CD4-positive, alpha-beta memory T cell (primary cell): ENCODE data around the gene RPS25. TPM values are rescaled to one million over a fixed set of nuclear protein-coding genes. Genes with fewer than 3 reads are reported as not detected.

ENCODE experiments used
- CTCF ChIA-PET: fragments of 350-600 bp; sonication (Branson Sonifier 250); formaldehyde crosslinking; loops from one replicate; lab custom pipeline; 2021; ENCODE audit warnings: inconsistent platforms; ENCODE audit not compliant: partially characterized antibody; lab: Charles Lee
- POLR2A ChIA-PET: fragments of 350-600 bp; sonication (Branson Sonifier 250); formaldehyde crosslinking; loops from one replicate; lab custom pipeline; 2021; ENCODE audit not compliant: partially characterized antibody; lab: Charles Lee
- DNase-seq, 5 donors: peaks; one replicate each; pipeline versions ENCODE4 v3.0.0 to v3.0.0-alpha.2; 2020 to 2022; ENCODE audit warnings: mixed read lengths in 1 of 5
- H3K27ac ChIP-seq: one replicate; pipeline ENCODE4 v1.7.0; 2013; ENCODE audit warnings: low read depth, low read length
- H3K27me3 ChIP-seq: 2 replicates; pipeline ENCODE4 v1.7.0; 2013; ENCODE audit warnings: mild to moderate bottlenecking, low read length, moderate library complexity; ENCODE audit not compliant: insufficient read depth
- H3K36me3 ChIP-seq: 2 replicates; pipeline ENCODE4 v1.7.0; 2013; ENCODE audit warnings: mild to moderate bottlenecking, low read length, moderate library complexity; ENCODE audit not compliant: insufficient read depth
- H3K4me1 ChIP-seq: 2 replicates; pipeline ENCODE4 v1.7.0; 2013; ENCODE audit warnings: mild to moderate bottlenecking, low read length, moderate library complexity; ENCODE audit not compliant: insufficient read depth
- H3K4me3 ChIP-seq, 2 donors: one replicate each; pipeline ENCODE4 v1.7.0; 2013; ENCODE audit warnings: low read length in 2 of 2, mild to moderate bottlenecking in 1 of 2
- H3K9me3 ChIP-seq, 2 donors: one replicate each; pipeline ENCODE4 v1.7.0; 2013; ENCODE audit warnings: low read length in 2 of 2, control low read depth in 1 of 2; ENCODE audit not compliant: control insufficient read depth in 1 of 2
- H3K27ac Mint-ChIP-seq, 7 donors: one replicate each; pipeline ENCODE4 v1.8.0; 2020 to 2021; ENCODE audit warnings: mixed read lengths in 7 of 7, mild to moderate bottlenecking in 6 of 7, inconsistent platforms in 3 of 7, moderate library complexity in 3 of 7
- H3K27me3 Mint-ChIP-seq, 2 donors: one replicate each; pipeline ENCODE4 v1.8.0; 2020 to 2021; ENCODE audit warnings: mixed read lengths in 2 of 2
- H3K36me3 Mint-ChIP-seq, 2 donors: one replicate each; pipeline ENCODE4 v1.8.0; 2020 to 2021; ENCODE audit warnings: mixed read lengths in 2 of 2, inconsistent platforms in 1 of 2, mild to moderate bottlenecking in 1 of 2
- H3K4me1 Mint-ChIP-seq, 4 donors: one replicate each; pipeline ENCODE4 v1.8.0; 2020 to 2021; ENCODE audit warnings: mixed read lengths in 4 of 4, mild to moderate bottlenecking in 1 of 4
- H3K4me3 Mint-ChIP-seq, 8 donors: one replicate each; pipeline ENCODE4 v1.8.0; 2020 to 2021; ENCODE audit warnings: mixed read lengths in 8 of 8, mild to moderate bottlenecking in 7 of 8, moderate library complexity in 6 of 8, inconsistent platforms in 3 of 8
- H3K9me3 Mint-ChIP-seq, 8 donors: one replicate each; pipeline ENCODE4 v1.8.0; 2020 to 2021; ENCODE audit warnings: mixed read lengths in 8 of 8, mild to moderate bottlenecking in 5 of 8, inconsistent platforms in 3 of 8, moderate library complexity in 1 of 8
- intact Hi-C: fragments of 100-400 bp; cut with micrococcal nuclease; formaldehyde crosslinking; loops from one replicate; pipeline ENCODE4 v1.15.1; 2023
- polyA plus RNA-seq, 2 donors: library from polyadenylated mRNA; unstranded; fragments of 300-500 nt; fragmentation: Illumina TruSeq; gene quantifications; one replicate each; pipeline ENCODE4 v1.2.3, GENCODE V29; 2021
- total RNA-seq, 2 experiments: library from RNA; stranded (reverse); gene quantifications; one replicate each; pipeline ENCODE4 v1.2.3, GENCODE V29; 2021

Gene RPS25
- total and polyA plus RNA-seq, 4 experiments from 2014 or later: 2,545 to 5,786 (median 3,691) TPM

- ChIA-PET POLR2A (interaction anchor here (0.8 to 5.3 kb wide), 24 partner anchors 9 to 266 kb away, joined by 3 to 67 read pairs (median 6); partner anchors contain the start of genes C2CD2L, CBL, CENATAC and DDX6), CTCF (interaction anchor here (0.9 to 2.5 kb wide), 12 partner anchors 10 to 265 kb away, joined by 3 to 17 read pairs (median 4); partner anchors contain the start of genes DPAGT1, HINFP, SLC37A4 and VPS11)
- H3K4me1 ChIP-seq: peaks cover 25% of the 10 kb centered on the region
- Mint-ChIP-seq H3K27ac (peak within 1 kb of the TSS; percentile 91 to 98 (median 97)), H3K9me3 (no peaks in the 10 kb centered on the region), H3K27me3 (no peaks in the 10 kb centered on the region), H3K4me3 (peak within 1 kb of the TSS; percentile 92 to 98 (median 97)), H3K36me3 (peaks cover 29 to 49% of the 10 kb centered on the region in 2 donors), H3K4me1 (peaks cover 20 to 52% (median 39%) of the 10 kb centered on the region in 4 donors)
- H3K27me3 ChIP-seq: no peaks in the 10 kb centered on the region
- H3K4me3 ChIP-seq: peak within 1 kb of the TSS; percentile 82 to 87
- H3K27ac ChIP-seq: peak within 1 kb of the TSS; percentile 91
- intact Hi-C loops: loop anchor here (1.0 to 2.0 kb wide), 7 partner anchors 10 to 140 kb away; partner anchors contain the start of genes CENATAC, DPAGT1, RPS25 and SLC37A4
- peak; percentile 98 for DNase-seq
- no peaks in the 10 kb centered on the region for H3K9me3 ChIP-seq
- peaks cover 33% of the 10 kb centered on the region for H3K36me3 ChIP-seq
These were observed 39.0 kb upstream of the RPS25 start, which contains the start of gene HYOU1 for GRCh38 chr11:119057000-119057769. HYOU1 (minus strand) TSS chr11:119057205; CDS start chr11:119056160, 1,045 bp downstream.

DNA sequence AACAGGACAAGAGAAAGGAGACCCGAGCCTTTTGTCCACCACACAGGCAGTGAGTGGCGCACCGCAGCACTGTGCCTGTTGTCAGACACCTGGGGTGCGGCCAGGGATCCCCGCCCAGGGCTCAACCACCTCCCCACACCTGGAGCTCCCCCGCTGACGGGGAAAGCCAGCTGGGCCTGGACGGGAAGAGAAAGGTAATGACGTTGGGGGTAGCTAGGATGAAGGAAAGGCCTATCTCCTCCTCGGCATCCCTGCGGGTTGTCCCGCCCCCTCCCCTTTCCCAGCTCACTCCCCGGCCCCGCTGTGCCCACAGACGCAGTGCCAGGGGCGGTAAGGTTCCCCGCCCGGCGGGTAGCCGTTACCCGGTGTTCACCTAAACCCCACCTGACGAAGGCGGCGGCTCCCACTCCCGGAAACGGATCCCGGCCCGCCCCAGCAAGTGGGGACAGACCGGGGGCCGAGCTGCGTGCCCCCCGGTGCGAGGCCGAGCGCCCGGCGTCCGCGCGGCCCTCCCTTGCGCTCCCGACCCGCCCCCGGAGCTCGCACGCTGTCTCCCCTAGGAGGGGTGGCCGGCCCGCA, 38.4 kb upstream of the RPS25 start:
- ChIA-PET CTCF (interaction anchor here (0.6 to 2.5 kb wide), 11 partner anchors 10 to 140 kb away, joined by 3 to 17 read pairs (median 4); partner anchors contain the start of genes DPAGT1, HINFP, SLC37A4 and VPS11), POLR2A (interaction anchor here (0.7 to 5.3 kb wide), 25 partner anchors 8 to 265 kb away, joined by 3 to 67 read pairs (median 6); partner anchors contain the start of genes C2CD2L, CBL, CENATAC and DDX6)
- Mint-ChIP-seq H3K9me3 (no peaks in the 10 kb centered on the region), H3K4me1 (peaks cover 24 to 59% (median 43%) of the 10 kb centered on the region in 4 donors), H3K27ac (peak overlapping the region; percentile 91 to 98 (median 97)), H3K36me3 (peaks cover 34 to 54% of the 10 kb centered on the region in 2 donors), H3K4me3 (peak overlapping the region; percentile 92 to 98 (median 97)), H3K27me3 (no peaks in the 10 kb centered on the region)
- H3K27me3 ChIP-seq: no peaks in the 10 kb centered on the region
- DNase-seq: peak; percentile 38 to 79 (median 50)
- H3K9me3 ChIP-seq: no peaks in the 10 kb centered on the region
- H3K36me3 ChIP-seq: peaks cover 40% of the 10 kb centered on the region
- H3K4me1 ChIP-seq: peaks cover 27% of the 10 kb centered on the region
- intact Hi-C loops: loop anchor here (2.0 kb wide), 1 partner anchor 140 kb away; no protein-coding TSS in a partner anchor
- H3K27ac ChIP-seq: peak overlapping the region; percentile 91
- H3K4me3 ChIP-seq: peak overlapping the region; percentile 78 to 82

GRCh38 chr11:119055901-119056300, 37.8 kb upstream of the RPS25 start:
- H3K36me3 ChIP-seq: peaks cover 46% of the 10 kb centered on the region
- Mint-ChIP-seq H3K36me3 (peaks cover 40 to 60% of the 10 kb centered on the region in 2 donors), H3K27me3 (no peaks in the 10 kb centered on the region), H3K4me3 (peak overlapping the region; percentile 80 to 98 (median 85)), H3K27ac (peak overlapping the region; percentile 72 to 91 (median 88)), H3K4me1 (peaks cover 26 to 65% (median 46%) of the 10 kb centered on the region in 4 donors), H3K9me3 (no peaks in the 10 kb centered on the region)
- intact Hi-C loops: loop anchor here (2.0 kb wide), 1 partner anchor 141 kb away; no protein-coding TSS in a partner anchor
- no peaks in the 10 kb centered on the region for H3K27me3 ChIP-seq
- H3K4me1 ChIP-seq: peaks cover 27% of the 10 kb centered on the region
- POLR2A ChIA-PET: interaction anchor here (0.7 to 5.3 kb wide), 20 partner anchors 9 to 264 kb away, joined by 3 to 67 read pairs (median 7); partner anchors contain the start of genes C2CD2L, CENATAC, DDX6 and DPAGT1
- DNase-seq: peak in 2 of 5 donors; percentile 4 to 13
- H3K4me3 ChIP-seq: peak overlapping the region; percentile 78 to 82
- CTCF ChIA-PET: interaction anchor here (0.6 to 2.5 kb wide), 10 partner anchors 9 to 141 kb away, joined by 3 to 17 read pairs (median 4); partner anchors contain the start of genes DPAGT1, HINFP and VPS11
- H3K9me3 ChIP-seq: no peaks in the 10 kb centered on the region
- H3K27ac ChIP-seq: peak overlapping the region; percentile 91

DNA sequence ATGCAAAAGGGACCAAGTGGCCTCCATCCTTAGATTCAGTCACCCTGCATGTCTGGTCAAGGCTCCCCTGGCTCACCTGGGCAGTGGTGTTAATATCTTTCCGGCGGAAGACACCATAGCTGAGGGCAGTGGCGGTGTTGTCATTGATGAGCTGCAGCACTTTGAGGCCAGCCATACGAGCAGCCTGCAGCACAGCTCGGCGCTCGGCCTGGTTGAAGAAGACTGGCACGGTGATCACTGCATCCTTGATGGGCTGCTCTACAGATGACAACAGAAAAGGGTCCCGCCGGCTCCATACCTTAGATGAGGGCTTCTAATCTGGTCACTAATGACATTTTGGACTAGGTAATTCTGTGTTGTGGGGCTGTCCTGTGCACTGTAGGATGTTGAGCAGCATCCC, 36.3 kb upstream of the RPS25 start:
- Histone ChIP-seq H3K27me3 (no peaks in the 10 kb centered on the region), H3K9me3 (no peaks in the 10 kb centered on the region), H3K27ac (no peak overlapping the region), H3K36me3 (peaks cover 52% of the 10 kb centered on the region), H3K4me3 (no peak overlapping the region), H3K4me1 (peaks cover 27% of the 10 kb centered on the region)
- intact Hi-C loops: no loop called here
- Mint-ChIP-seq H3K4me1 (peaks cover 26 to 65% (median 46%) of the 10 kb centered on the region in 4 donors), H3K4me3 (peak overlapping the region in 5 of 8 donors; percentile 13 to 54 (median 29)), H3K9me3 (no peaks in the 10 kb centered on the region), H3K36me3 (peaks cover 48 to 72% of the 10 kb centered on the region in 2 donors), H3K27ac (peak overlapping the region in 1 of 7 donors; percentile 44), H3K27me3 (no peaks in the 10 kb centered on the region)
- CTCF ChIA-PET: interaction anchor here (1.0 kb wide), 1 partner anchor 24 kb away, joined by 3 read pairs; the partner anchor contains the start of gene SLC37A4
- no peak for DNase-seq
- POLR2A ChIA-PET: interaction anchor here (4.3 to 5.3 kb wide), 3 partner anchors 12 to 41 kb away, joined by 32 to 67 read pairs (median 43); partner anchors contain the start of genes RPS25, TRAPPC4 and VPS11

DNA sequence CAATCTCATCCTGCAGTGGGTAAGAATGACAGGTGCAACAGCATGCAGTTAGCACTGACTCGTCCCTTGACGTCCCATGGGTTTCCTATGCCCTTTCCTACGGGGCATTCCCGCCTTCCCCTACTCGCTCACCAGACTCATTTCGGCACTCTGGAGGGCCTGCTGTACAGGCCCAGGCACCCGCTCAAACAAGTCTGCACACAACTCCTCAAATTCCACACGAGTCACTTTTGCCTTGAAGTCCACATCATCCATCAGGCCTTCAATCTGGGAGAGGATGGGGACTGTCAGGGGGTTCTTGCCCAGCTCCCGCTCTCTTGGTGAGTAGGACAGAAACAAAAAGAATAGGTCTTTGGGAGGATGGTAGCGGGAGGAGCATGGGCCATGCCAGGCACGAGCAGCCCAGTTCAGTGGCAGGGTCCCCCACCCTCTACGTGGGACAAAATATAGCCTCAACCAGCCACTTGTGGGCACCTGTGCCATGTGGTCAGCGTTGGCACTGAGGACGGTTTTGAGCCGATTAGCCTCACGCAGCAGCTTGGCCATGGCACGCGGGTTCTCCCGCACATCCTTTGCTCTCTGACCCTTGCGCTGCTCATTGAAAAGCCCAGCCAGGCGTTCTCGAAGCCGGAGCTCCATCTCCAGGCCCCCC, 34.1 kb upstream of the RPS25 start:
- Histone ChIP-seq H3K9me3 (no peaks in the 10 kb centered on the region), H3K4me3 (no peak overlapping the region), H3K27ac (peak overlapping the region; percentile 6), H3K4me1 (peaks cover 18% of the 10 kb centered on the region), H3K27me3 (no peaks in the 10 kb centered on the region), H3K36me3 (peaks cover 74% of the 10 kb centered on the region)
- Mint-ChIP-seq H3K9me3 (no peaks in the 10 kb centered on the region), H3K27ac (peak overlapping the region in 6 of 7 donors; percentile 22 to 80 (median 72)), H3K27me3 (no peaks in the 10 kb centered on the region), H3K36me3 (peaks cover 63 to 82% of the 10 kb centered on the region in 2 donors), H3K4me3 (peak overlapping the region in 1 of 8 donors; percentile 15), H3K4me1 (peaks cover 20 to 55% (median 37%) of the 10 kb centered on the region in 4 donors)
- intact Hi-C loops: no loop called here
- CTCF ChIA-PET: no interaction called here
- no peak for DNase-seq
- POLR2A ChIA-PET: interaction anchor here (1.1 kb wide), 1 partner anchor 22 kb away, joined by 3 read pairs; no protein-coding TSS in a partner anchor
